NCI-H2107 treated with DMSO at 0.1 percent for 48 hours (cell line): ENCODE results near the gene TNRC6C.
"Not testable (repeated sequence)": the region's sequence is repeated elsewhere in the genome, so short reads cannot be mapped to it uniquely, and the experiment has no call there.

Experiments used
- DNase-seq: peaks from one replicate; lab custom pipeline; 2025; ENCODE audit not compliant: unreplicated experiment; lab: John Stamatoyannopoulos, UW

TNRC6C gene

GRCh38 chr17:78041386-78042179 is 83.1 kb downstream of the TNRC6C start:
- DNase-seq, result no peak

DNA sequence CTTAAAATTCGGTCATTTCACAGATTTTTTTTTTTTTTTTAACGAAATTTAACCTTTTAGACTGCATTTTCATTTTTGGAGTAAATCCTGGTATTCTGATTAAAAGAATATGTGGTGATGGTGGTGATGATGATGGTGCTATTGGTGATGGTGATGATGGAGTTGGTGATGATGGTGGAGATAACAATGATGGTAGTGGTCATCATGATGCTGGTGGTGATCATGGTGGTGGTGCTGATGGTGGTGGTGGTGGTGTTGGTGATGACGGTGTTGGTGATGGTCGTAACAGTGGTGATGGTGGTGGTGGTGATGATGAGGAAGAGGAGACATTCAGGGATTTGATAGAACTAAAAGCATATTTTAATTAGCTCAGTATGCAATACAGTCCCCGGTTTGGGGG is 84.0 kb downstream of the TNRC6C start:
- DNase-seq, result no peak

GRCh38 chr17:78043031-78043430 is 84.5 kb downstream of the TNRC6C start:
- DNase-seq, result no peak

DNA sequence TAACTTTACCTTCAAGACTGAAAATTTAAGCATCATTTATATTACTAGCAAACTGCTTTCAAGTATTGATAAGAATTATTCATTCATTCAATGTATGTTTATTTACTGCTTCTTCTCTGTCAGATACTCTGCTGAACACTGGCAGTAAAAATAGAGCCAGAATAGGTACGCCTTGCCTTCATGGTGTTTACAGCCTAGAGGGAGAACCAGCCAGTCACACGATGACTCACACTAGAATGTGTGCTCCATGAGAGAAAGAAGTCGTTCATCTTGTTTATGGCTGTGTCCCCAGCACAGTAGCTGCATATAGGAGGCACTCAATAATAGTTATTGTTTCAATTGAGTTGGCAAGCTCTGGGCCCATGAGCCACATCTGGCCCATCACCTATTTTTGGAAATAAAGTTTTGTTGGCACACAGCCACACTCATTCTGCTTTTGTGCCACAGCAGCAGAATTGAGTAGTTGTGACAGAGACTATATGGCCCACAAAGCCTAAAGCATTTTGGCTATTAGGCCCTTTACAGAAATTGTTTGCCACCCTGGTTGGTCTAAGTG is 85.9 kb downstream of the TNRC6C start:
- no peak for DNase-seq

GRCh38 chr17:78045316-78045715 is 86.8 kb downstream of the TNRC6C start:
- no peak for DNase-seq

- DNase-seq, result no peak
Measured at GRCh38 chr17:78046923-78047322, 88.4 kb downstream of the TNRC6C start.

DNA sequence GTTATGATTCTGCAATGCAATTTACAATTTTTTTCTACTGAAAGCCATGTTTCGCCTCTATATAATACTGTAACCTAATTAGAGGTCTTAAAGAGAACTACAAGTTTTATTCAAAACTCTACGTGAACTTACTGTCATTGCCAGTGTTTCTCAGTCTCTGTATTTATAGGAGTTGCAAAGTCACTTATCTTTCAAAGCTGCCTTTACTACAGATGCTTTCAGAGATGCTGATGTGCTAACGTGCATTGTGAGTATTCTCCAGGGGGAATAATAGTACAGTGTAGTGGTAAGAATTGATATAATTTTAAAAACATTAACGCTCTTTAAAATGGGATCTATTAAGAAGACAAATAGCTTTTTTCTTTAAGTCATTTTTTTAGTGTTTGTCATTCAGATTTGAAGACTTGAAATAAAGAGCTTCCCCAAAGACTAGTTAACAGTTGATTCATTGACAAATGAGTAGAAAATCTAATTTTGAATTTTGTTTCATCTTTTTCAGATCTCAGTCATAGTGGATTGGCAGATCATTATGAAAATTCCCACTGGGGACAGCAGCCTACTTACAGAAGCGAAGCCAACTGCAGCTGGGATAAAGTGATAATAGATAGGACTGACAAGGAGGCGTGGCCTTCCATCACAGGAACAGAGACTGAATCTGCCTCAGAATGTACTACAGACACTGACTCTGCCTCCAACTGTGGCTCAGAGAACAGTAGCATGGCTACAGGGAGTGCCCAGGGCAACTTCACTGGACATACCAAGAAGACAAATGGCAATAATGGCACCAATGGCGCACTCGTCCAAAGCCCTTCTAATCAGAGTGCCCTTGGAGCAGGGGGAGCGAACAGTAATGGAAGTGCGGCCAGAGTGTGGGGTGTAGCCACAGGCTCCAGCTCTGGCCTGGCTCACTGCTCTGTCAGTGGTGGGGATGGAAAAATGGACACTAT is 90.1 kb downstream of the TNRC6C start:
- DNase-seq, result no peak

- no peak for DNase-seq
Measured at GRCh38 chr17:78049609-78050008, 91.1 kb downstream of the TNRC6C start.

- no peak for DNase-seq
Measured at GRCh38 chr17:78051186-78051972, 92.9 kb downstream of the TNRC6C start.

- no peak for DNase-seq
Measured at GRCh38 chr17:78053777-78054468, 95.4 kb downstream of the TNRC6C start.

GRCh38 chr17:78057113-78057740 is 98.7 kb downstream of the TNRC6C start:
- DNase-seq, result no peak

DNA sequence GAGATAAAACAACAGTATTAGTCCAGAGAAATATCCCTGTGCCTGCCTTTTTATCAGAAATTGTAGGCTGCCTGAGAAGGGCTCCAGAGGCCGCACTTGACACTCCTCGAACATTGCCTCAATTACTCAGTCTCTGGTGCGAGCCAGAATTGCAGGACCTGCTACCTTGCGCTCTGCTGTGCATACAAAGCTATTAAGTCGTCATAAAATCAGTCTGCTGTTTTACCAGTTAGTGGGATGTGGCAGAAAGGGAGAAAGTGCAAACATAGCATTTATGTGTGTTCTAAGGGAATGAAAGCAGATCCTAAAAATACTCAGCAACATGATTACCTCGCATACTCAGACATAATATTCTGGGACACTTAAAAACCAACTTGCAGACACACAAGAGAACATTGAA is 99.5 kb downstream of the TNRC6C start:
- no peak for DNase-seq

DNA sequence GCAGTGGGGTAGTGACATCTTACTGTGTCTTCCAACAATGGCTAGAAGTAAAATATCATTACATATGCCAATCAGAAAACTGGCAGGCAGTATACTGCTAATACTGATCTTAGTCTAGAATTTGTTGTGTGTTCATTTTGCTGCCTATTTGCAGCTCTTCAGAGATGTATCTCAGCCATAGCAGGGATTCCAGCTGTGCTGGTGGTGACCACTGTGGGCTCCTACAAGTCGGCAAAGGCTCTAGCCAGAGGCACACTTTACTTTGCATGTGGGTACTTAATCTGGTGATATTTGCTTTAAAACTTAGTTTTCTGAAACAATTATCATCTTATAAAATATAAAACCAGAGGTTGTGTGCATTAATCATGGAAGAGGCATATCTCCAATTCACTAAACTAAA is 100.1 kb downstream of the TNRC6C start:
- no peak for DNase-seq

GRCh38 chr17:78062596-78062995 is 104.1 kb downstream of the TNRC6C start:
- no peak for DNase-seq

GRCh38 chr17:78063489-78063888 is 105.0 kb downstream of the TNRC6C start:
- DNase-seq, result no peak

DNA sequence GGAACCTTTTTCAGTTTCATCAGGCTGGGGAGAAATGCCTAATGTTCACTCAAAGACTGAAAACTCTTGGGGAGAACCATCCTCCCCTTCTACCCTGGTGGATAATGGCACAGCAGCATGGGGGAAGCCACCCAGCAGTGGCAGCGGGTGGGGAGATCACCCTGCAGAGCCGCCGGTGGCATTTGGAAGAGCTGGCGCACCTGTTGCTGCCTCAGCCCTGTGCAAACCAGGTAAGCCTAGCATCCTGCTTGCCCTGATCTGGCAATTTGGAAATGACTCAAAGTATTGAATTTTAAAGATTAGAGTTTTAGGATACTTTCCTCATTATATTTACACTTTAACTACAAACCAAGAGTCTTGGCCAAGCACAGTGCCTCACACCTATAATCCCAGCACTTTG is 106.2 kb downstream of the TNRC6C start:
- no peak for DNase-seq

DNA sequence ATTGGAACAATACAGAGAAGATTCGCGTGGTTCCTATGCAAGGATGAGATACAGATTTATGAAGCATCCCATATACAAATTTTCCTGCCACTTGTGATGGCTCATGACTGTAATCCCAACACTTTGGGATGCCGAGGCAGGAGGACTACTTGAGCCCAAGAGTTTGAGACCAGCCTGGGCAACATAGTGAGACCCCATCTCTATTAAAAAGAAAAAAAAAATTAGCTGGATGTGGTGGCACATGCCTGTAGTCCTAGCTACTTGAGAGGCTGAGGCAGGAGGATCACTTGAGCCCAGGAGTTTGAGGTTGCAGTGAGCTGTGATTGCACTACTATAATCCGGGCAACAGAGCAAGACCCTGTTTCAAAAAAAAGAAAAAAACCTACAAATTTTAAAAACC is 108.5 kb downstream of the TNRC6C start:
- DNase-seq, result not testable (repeated sequence)

GRCh38 chr17:78069695-78070094 is 111.2 kb downstream of the TNRC6C start:
- DNase-seq, result no peak

DNA sequence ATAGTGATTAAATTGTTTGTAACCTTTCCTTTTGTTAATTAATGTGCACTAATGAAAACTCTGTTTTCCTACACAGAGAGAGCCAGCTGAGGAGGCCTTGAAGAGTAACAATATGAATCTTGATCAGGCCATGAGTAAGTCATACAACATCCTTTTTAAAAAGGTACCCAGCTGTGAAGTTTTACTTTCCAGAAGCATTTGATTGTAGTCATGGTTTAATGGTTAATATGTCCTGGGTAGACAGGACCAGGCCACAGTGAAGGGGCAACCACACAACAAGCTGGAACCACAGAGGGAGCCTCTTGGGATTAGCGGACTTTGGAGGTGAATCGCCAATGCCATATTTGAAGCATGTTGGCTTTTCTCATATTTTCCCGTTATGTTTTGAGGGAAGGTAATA is 114.5 kb downstream of the TNRC6C start:
- no peak for DNase-seq

DNA sequence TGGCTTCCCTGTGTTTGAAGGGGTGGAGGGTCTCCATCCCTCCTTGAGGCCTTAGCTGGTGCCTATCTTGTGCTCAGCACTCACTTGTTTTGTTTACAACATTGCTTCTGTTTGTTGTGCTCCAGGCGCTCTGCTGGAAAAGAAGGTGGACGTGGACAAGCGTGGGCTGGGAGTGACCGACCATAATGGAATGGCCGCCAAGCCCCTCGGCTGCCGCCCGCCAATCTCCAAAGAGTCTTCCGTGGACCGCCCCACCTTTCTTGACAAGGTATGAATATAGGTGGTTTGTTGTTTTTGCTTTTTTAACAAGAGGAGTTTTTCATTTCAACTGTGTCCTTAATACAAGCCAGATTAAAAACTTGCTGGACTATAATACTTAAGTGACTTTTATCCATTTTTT is 116.5 kb downstream of the TNRC6C start:
- no peak for DNase-seq
